8988T (cell line): ENCODE results near the gene MPDZ.

Experiments used
- DNase-seq: peaks from one replicate; pipeline ENCODE4 v3.0.0; 2011

MPDZ gene

DNA sequence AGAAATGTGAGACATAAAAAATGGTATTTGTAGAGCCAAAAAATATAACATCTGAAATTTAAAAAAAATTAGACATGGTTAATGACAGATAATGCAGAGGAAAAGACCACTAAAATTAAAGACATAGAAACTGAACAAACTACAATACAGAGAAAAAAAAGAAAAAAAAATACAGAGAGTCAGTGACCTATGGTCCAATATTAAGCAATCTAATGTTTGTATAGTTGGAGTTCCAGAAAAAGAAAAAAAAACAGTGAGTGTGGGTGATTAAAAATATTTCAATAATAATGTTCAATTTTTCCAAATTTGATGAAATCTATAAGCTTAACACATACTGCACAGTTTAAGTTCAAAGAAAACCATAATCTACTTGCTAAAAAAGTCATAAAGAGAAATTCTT lies 207.6 kb downstream of the MPDZ start:
- no peak for DNase-seq

DNA sequence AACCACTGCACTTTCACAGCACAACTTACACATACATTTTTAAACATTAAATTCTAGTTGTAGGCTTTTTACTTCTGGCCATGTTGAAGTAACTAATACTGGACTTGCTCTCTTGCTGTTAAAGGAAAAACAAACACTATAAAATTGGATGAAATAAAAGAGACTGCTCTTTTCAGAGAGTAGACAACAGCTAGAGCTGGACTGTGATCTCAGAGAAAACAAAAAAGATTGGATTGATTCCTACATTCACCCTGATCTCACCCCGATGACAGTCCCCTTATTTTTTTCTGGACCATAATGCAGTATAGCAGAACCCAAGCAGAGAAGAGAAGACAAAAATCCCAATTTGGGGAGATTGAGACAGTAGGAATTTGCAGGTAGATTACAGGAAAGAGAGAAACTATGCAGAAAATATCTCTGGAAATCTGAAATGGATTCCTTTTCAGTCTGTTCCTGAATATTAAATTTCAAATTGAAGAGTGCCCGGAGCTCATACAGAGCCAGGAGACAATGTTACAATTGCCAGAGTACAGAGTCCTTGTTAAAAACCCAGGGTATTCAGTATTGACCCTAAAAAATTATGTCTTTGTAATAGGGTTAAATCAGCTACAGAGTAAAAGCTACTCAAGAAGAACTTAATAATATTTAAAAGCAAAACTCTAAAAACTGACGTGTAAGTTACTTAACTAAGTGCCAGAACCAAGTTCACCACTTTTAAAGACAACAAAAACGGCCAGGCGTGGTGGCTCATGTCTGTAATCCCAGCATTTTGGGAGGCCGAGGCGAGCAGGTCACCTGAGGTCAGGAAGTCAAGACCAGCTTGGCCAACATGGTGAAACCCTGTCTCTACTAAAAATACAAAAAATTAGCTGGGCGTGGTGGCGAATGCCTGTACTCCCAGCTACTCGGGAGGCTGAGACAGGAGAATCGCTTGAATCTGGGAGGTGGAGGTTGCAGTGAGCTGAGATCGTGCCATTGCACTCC lies 208.6 kb downstream of the MPDZ start:
- DNase-seq: no peak

DNA sequence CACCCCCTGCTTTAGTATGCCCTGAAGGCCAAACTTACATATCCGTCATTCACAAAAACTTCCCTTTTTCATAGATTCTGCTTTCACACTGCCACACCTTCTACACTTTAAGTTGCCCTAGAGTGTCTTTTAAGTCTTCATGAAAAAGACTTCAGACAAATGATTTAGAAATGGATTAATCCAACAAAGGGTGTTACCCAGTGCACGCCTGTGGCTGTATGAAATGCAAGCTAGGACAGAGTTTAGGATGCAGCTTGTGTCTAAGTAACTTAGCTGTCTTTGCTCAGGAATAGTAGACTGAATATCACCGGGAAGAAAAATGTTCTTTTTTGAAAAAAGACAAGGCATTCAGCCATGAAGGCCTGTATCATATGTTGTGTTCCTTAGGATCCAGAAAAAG lies 210.0 kb downstream of the MPDZ start:
- no peak for DNase-seq

DNA sequence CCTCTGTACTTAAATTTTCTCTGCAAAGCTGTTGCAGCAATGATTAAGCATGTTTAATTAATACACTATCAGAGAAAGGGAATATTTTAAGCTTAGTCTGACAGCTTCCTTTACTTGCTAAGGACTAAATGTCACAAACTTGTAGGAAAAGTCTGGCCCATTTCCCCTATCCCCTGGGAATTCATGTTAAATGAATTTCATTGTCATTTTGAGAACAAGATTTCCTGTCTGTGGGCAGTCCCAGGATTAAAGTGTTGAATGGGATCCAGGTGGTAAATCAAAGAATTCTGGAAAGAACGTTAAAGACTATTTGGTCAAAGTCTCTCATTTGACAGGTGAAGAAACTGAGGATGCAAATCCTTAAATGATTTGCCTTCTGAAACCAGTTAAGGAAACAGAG lies 214.8 kb downstream of the MPDZ start:
- DNase-seq: no peak

DNA sequence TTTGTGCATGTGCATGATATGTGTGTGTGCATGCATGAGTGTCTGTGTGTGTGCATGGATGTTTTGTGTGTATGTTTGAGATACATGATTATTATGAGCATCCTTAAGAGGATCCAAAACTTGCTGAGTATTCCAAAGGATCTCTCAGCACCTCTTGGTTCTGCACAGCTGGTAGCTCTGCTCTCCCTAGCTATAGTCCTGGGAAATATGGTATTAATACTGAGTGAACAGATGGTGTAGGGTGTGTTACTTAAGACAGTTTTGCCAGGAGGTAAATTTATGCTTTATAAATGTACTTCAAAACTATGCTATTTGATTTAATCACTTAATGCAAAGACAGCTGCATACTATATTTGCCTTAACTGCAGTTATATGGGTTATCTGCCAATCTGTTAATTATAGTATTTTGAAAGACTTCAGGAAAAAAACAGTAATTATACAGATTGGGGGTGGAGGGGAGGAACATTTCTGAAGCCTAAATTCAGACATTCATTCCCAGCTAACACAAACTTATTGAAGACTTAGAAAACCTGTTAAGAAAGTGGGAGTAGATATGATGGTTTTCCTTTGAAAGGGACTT lies 215.5 kb downstream of the MPDZ start:
- DNase-seq: no peak

DNA sequence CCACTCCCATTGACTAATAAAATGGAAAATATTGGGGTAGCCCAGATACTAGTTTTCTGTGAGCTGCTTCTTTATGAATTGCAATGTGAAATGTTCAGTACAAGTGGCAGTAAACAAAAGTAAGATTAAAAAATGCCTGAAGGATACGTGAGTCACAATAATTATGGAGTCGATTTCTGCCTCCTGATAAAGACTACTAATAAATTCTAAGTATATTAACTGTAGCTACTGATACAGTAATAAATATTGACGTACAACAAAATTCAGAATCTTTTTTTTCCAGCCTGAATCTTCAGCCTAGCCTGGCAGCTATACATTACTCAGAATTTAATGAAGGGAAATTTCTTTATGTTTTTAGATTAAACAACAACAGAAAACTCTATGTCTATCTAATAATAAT lies 218.1 kb downstream of the MPDZ start:
- no peak for DNase-seq
